ENCODE results near the gene GNE. TPM values are rescaled to one million over a fixed set of nuclear protein-coding genes. Genes with fewer than 3 reads are reported as not detected.
"Not testable (repeated sequence)": the region's sequence is repeated elsewhere in the genome, so short reads cannot be mapped to it uniquely, and the experiment has no call there.

Gene GNE
- total and polyA plus RNA-seq, 2 of the 13 experiments (the other 11 are each of a cell fraction or from before 2014, with no cell fraction given), result 16.1 to 24.1 TPM

DNA sequence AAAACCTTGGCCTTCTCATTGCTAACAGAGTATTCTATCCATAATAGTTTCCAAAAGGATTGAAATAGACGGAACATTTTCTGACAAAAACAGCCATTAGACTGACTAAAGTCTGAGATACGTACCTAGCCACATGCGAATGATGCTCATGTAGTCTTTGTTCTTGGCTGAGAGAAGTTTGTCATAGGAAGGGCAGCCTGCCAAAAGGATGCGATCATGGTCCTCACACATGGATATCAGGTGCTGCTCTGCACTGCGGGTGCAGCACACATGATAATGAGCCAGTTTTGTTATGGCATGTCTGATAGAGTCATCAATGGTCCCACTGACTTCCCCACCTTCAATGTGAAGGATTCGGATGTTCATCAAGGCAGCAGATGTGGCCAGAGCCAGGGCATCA is 12.3 kb downstream of the GNE start (continued):
- TF ChIP-seq, protein P1, sequence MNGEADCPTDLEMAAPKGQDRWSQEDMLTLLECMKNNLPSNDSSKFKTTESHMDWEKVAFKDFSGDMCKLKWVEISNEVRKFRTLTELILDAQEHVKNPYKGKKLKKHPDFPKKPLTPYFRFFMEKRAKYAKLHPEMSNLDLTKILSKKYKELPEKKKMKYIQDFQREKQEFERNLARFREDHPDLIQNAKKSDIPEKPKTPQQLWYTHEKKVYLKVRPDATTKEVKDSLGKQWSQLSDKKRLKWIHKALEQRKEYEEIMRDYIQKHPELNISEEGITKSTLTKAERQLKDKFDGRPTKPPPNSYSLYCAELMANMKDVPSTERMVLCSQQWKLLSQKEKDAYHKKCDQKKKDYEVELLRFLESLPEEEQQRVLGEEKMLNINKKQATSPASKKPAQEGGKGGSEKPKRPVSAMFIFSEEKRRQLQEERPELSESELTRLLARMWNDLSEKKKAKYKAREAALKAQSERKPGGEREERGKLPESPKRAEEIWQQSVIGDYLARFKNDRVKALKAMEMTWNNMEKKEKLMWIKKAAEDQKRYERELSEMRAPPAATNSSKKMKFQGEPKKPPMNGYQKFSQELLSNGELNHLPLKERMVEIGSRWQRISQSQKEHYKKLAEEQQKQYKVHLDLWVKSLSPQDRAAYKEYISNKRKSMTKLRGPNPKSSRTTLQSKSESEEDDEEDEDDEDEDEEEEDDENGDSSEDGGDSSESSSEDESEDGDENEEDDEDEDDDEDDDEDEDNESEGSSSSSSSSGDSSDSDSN (CRISPR knock-in tag; IDR thresholded peaks at IDR 0.05), result no peak
- no peak for TF ChIP-seq NFE2L1 (CRISPR knock-in tag; IDR thresholded peaks at IDR 0.05; ENCODE audit: borderline replicate concordance)
- no peak for TF ChIP-seq ZNF558 (CRISPR knock-in tag; IDR thresholded peaks at IDR 0.05; ENCODE audit: borderline replicate concordance)
- TF ChIP-seq SP4 (CRISPR knock-in tag; IDR thresholded peaks at IDR 0.05), result no peak
- TF ChIP-seq ISX (CRISPR knock-in tag; conservative IDR thresholded peaks at IDR 0.05), result no peak
- no peak for TF ChIP-seq HOXA9 (CRISPR knock-in tag; IDR thresholded peaks at IDR 0.05; ENCODE audit: borderline replicate concordance)
- no peak for TF ChIP-seq ZNF816 (CRISPR knock-in tag; IDR thresholded peaks at IDR 0.05; ENCODE audit: borderline replicate concordance)

DNA sequence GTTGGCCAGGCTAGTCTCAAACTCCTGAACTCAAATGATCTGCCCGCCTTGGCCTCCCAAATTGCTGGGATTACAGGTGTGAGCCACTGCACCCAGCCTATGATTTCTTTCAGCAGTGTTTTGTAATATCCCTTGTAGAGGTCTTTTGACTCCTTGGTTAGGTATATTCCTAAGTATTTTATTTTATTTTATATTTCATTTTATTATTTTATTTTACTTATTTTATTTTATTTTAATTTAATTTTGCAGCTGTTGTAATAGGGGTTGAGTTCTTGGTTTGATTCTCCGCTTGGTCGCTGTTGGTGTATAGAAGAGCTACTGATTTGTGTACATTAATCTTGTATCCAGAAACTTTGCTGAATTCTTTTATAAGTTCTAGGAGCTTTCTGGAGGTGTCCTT is 18.6 kb downstream of the GNE start:
- H3K9ac ChIP-seq (ENCODE audit: insufficient read depth, low read depth, low read length); intact Hi-C loops (cut with micrococcal nuclease; ENCODE audit: unreplicated experiment); H3K4me1 ChIP-seq (ENCODE audit: insufficient read depth, low read length); BruUV-seq (replicated peaks); H3K27ac ChIP-seq (ENCODE audit: extremely low read length, insufficient read depth, low read length); CTCF ChIA-PET (ENCODE audit: low intra/inter-chr PET ratio, low total read pairs); H3K4me2 ChIP-seq (ENCODE audit: low read depth, low read length); in situ Hi-C loops (cut with HindIII; ENCODE audit: extremely low pct_ligation_motif_present, low pct_unique_long_range_greater_than_20kb); H3K27me3 ChIP-seq (ENCODE audit: control insufficient read depth in 1 of 2, insufficient read depth in 2 of 2, low read length in 2 of 2); H3K9me3 ChIP-seq (ENCODE audit: low read length); H3K79me2 ChIP-seq (ENCODE audit: insufficient read depth, low read length); ATAC-seq; FAIRE-seq; POLR2A ChIA-PET; H4K20me1 ChIP-seq (ENCODE audit: insufficient read depth, low read length); H2AFZ ChIP-seq (ENCODE audit: low read length); DNase-seq (ENCODE audit: low spot score); H3K4me3 ChIP-seq (replicated peaks in 1 of 3; ENCODE audit: insufficient read depth in 1 of 3, low read depth in 2 of 3, low read length in 3 of 3): not testable (repeated sequence)
- WGBS (ENCODE audit: low lambda C conversion rate), result 97% methylated on average over 3 of the region's 3 CpGs
- H3K36me3 ChIP-seq (replicated peaks in 1 of 2; ENCODE audit: control insufficient read depth in 1 of 2, insufficient read depth in 2 of 2, low read length in 2 of 2), result peaks cover 3 to 34% of the 10 kb centered on the region in 2 experiments; a peak in 3 of 5 replicates

DNA sequence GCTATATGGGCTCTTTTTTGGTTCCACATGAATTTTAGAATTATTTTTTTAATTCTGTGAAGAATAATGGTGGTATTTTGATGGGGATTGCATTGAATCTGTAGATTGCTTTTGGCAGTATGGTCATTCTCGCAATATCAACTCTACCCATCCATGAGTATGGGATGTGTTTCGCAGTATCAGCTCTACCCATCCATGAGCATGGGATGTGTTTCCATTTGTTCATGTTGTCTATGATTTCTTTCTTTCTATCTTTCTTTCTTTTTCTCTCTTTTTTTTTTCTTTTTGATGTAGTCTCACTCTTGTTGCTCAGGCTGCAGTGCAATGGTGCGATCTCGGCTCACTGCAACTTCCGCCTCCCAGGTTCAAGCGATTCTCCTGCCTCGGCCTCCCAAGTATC is 19.0 kb downstream of the GNE start:
- BruUV-seq (replicated peaks); in situ Hi-C loops (cut with HindIII; ENCODE audit: extremely low pct_ligation_motif_present, low pct_unique_long_range_greater_than_20kb); H3K27me3 ChIP-seq (ENCODE audit: control insufficient read depth in 1 of 2, insufficient read depth in 2 of 2, low read length in 2 of 2); ATAC-seq; H3K9ac ChIP-seq (ENCODE audit: insufficient read depth, low read depth, low read length); CTCF ChIA-PET (ENCODE audit: low intra/inter-chr PET ratio, low total read pairs); intact Hi-C loops (cut with micrococcal nuclease; ENCODE audit: unreplicated experiment); FAIRE-seq; H3K9me3 ChIP-seq (ENCODE audit: low read length); H3K79me2 ChIP-seq (ENCODE audit: insufficient read depth, low read length); H2AFZ ChIP-seq (ENCODE audit: low read length); H4K20me1 ChIP-seq (ENCODE audit: insufficient read depth, low read length); H3K4me3 ChIP-seq (replicated peaks in 1 of 3; ENCODE audit: insufficient read depth in 1 of 3, low read depth in 2 of 3, low read length in 3 of 3); H3K4me1 ChIP-seq (ENCODE audit: insufficient read depth, low read length); H3K27ac ChIP-seq (ENCODE audit: extremely low read length, insufficient read depth, low read length); H3K4me2 ChIP-seq (ENCODE audit: low read depth, low read length); POLR2A ChIA-PET; DNase-seq (ENCODE audit: low spot score): not testable (repeated sequence)
- H3K36me3 ChIP-seq (replicated peaks in 1 of 2; ENCODE audit: control insufficient read depth in 1 of 2, insufficient read depth in 2 of 2, low read length in 2 of 2), result peaks cover 4 to 37% of the 10 kb centered on the region in 2 experiments; a peak in 3 of 5 replicates
- WGBS (ENCODE audit: low lambda C conversion rate), result 98% methylated on average over 7 of the region's 7 CpGs
